ENCODE data around the gene RHBDL2. TPM values are rescaled to one million over a fixed set of nuclear protein-coding genes. Genes with fewer than 3 reads are reported as not detected.
"Not testable (repeated sequence)": the region's sequence is repeated elsewhere in the genome, so short reads cannot be mapped to it uniquely, and the experiment has no call there.

The RHBDL2 gene, protein sequence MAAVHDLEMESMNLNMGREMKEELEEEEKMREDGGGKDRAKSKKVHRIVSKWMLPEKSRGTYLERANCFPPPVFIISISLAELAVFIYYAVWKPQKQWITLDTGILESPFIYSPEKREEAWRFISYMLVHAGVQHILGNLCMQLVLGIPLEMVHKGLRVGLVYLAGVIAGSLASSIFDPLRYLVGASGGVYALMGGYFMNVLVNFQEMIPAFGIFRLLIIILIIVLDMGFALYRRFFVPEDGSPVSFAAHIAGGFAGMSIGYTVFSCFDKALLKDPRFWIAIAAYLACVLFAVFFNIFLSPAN
- total RNA-seq (not detected), polyA plus RNA-seq (not detected)

DNA sequence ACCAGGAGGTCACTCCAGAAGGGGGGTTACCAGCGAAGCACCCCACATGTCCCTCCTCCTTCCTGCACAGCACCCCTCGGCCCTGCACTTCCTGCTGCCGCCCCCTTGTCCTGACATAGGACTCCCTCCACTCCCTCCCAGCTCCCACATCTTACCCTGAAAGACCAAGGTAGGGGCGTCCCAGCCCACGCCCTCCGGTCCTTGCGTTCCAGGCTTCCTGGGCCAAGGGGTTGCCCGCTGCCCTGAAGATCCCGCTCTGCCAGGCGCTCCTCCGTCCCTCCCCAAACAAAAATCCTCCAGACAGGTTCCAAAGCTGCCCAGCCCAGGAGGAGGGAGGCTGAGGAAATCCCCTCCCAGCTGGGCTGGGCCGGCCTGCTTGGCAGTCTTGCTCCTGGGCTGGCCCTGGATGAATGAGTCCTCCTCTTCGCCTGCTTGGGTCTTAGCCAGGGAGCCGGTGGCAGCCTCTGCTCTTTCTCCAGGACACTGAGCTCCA, at the start of gene RHBDL2:
RHBDL2 (minus strand) TSS at position 304 of the 493 bp plus-strand sequence. CDS start 22,618 bp downstream, outside the sequence.
- Mint-ChIP-seq H3K36me3 (no peaks in the 10 kb centered on the region), H3K9me3 (no peaks in the 10 kb centered on the region), H3K27me3 (peaks cover 2 to 11% of the 10 kb centered on the region in 2 donors), H3K4me3 (no peak within 1 kb of the TSS), H3K4me1 (no peaks in the 10 kb centered on the region), H3K27ac (peak within 1 kb of the TSS in 2 of 8 donors; percentile 15 to 72)
- H3K9me3 ChIP-seq (ENCODE audit: low read length) = no peaks in the 10 kb centered on the region
- no peak for DNase-seq
- ChIA-PET POLR2A (no interaction called here), CTCF (no interaction called here)
- no peaks in the 10 kb centered on the region for H3K36me3 ChIP-seq (ENCODE audit: insufficient read depth, low read length)
- no peaks in the 10 kb centered on the region for H3K4me1 ChIP-seq (ENCODE audit: insufficient read depth, low read length)
- H3K27me3 ChIP-seq (ENCODE audit: insufficient read depth, low read length, poor library complexity, severe bottlenecking) = no peaks in the 10 kb centered on the region
- H3K4me3 ChIP-seq (ENCODE audit: low read length) = no peak within 1 kb of the TSS
- no peak within 1 kb of the TSS for H3K27ac ChIP-seq (ENCODE audit: low read depth, low read length)

DNA sequence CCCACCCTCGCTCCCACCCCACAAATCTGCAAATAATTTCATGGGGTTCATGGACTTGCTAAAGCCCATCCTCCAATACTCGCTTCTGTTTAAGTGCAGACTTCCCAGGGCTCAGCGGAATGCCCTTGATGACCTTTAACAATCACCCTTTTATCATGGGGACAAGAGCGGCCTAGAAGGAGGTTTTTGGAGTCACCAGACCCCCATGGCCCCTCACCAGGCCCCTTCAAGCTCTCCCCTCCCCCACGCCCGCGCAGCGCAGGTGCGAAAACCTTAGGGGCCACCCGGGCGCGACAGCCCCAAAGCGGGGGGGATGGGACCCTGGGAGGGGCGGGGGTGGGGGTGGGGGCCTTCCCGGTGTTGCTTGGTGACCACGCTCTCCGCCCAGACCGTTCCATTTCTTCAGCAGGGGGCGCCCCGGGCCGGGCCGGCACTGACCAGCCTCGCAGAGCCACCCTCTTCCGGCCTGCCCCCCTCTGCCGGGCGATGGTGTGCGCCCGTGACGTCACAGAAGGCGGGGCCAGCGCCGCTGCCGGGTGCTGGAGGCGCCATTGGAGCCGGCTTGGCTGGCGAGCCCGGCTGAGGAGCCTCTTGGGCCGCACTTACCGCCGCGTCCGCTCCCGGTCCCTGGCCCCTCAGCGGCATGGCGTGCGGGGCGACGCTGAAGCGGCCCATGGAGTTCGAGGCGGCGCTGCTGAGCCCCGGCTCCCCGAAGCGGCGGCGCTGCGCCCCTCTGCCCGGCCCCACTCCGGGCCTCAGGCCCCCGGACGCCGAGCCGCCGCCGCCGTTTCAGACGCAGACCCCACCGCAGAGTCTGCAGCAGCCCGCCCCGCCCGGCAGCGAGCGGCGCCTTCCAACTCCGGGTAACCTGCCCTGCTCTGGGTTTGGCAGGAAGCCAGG, 49.4 kb upstream of the RHBDL2 start, which contains the start of gene AKIRIN1:
AKIRIN1 (plus strand) TSS at position 539 of the 900 bp plus-strand sequence; CDS start at position 644, 105 bp downstream.
- H3K4me1 ChIP-seq (ENCODE audit: insufficient read depth, low read length) = peaks cover 40% of the 10 kb centered on the region
- Mint-ChIP-seq H3K4me1 (peaks cover 30 to 52% (median 43%) of the 10 kb centered on the region in 3 donors), H3K9me3 (no peaks in the 10 kb centered on the region), H3K4me3 (peak within 1 kb of the TSS; percentile 85 to 93 (median 90)), H3K27ac (peak within 1 kb of the TSS; percentile 78 to 95 (median 92)), H3K27me3 (peaks cover 0 to 4% of the 10 kb centered on the region in 2 donors), H3K36me3 (peaks cover 0 to 26% (median 6%) of the 10 kb centered on the region in 3 donors)
- ChIA-PET CTCF (no interaction called here), POLR2A (interaction anchor here (1.0 to 1.4 kb wide), 2 partner anchors 36 to 118 kb away, joined by 3 to 7 read pairs; partner anchors contain the start of genes MYCBP and NDUFS5)
- no peaks in the 10 kb centered on the region for H3K36me3 ChIP-seq (ENCODE audit: insufficient read depth, low read length)
- no peaks in the 10 kb centered on the region for H3K9me3 ChIP-seq (ENCODE audit: low read length)
- H3K27me3 ChIP-seq (ENCODE audit: insufficient read depth, low read length, poor library complexity, severe bottlenecking) = no peaks in the 10 kb centered on the region
- DNase-seq = peak; percentile 89 to 94 (median 91)
- H3K4me3 ChIP-seq (ENCODE audit: low read length) = peak within 1 kb of the TSS; percentile 77
- peak within 1 kb of the TSS; percentile 76 for H3K27ac ChIP-seq (ENCODE audit: low read depth, low read length)

DNA sequence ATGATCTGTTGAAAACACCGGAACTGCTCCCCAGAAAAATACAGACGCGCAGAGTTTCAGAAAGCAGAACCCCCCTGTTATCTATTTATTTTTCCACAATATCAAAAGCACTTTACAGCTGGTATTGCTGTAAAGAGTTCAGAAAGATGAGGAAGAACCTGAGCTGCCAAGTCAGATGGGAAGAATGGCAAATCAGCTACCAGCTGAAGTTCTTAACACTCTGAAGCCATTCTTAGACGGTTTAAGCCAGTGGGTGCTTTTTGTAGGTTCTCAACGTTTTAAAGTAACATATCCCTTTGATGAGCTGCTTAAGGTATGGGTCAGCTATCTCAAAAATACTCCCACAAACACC, 48.7 kb upstream of the RHBDL2 start:
- ChIA-PET CTCF (interaction anchor here (0.9 kb wide), 1 partner anchor 12 kb away, joined by 3 read pairs; no protein-coding TSS in a partner anchor), POLR2A (interaction anchor here (1.0 to 1.4 kb wide), 2 partner anchors 36 to 117 kb away, joined by 3 to 7 read pairs; partner anchors contain the start of genes MYCBP and NDUFS5)
- Mint-ChIP-seq H3K4me3 (peak overlapping the region; percentile 77 to 93 (median 83)), H3K27ac (peak overlapping the region; percentile 61 to 95 (median 90)), H3K27me3 (peaks cover 1 to 4% of the 10 kb centered on the region in 2 donors), H3K36me3 (peaks cover 0 to 23% (median 3%) of the 10 kb centered on the region in 3 donors), H3K9me3 (no peaks in the 10 kb centered on the region), H3K4me1 (peaks cover 28 to 46% (median 39%) of the 10 kb centered on the region in 3 donors)
- Histone ChIP-seq H3K27ac (ENCODE audit: low read depth, low read length) (peak overlapping the region; percentile 76), H3K36me3 (ENCODE audit: insufficient read depth, low read length) (no peaks in the 10 kb centered on the region), H3K9me3 (ENCODE audit: low read length) (no peaks in the 10 kb centered on the region), H3K4me3 (ENCODE audit: low read length) (peak overlapping the region; percentile 77), H3K27me3 (ENCODE audit: insufficient read depth, low read length, poor library complexity, severe bottlenecking) (no peaks in the 10 kb centered on the region), H3K4me1 (ENCODE audit: insufficient read depth, low read length) (peaks cover 33% of the 10 kb centered on the region)
- no peak for DNase-seq

DNA sequence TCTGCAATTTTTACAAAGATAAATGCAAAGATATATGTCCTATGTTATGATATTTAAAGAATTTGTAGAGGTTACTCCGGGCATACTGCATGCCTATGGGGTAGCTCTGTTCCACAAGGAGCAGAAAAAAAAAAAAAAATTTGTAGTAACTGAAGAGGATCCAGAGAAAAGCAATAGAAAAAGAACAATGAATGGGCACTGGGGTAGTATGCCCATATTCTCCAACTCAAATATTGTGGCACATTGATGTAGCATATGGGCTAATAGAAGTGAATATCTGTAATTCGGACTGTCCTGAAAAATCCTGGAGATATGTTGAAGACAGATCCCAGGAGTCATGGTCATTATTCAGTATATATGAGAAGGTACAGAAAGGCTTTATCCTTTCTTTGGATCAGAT, 48.3 kb upstream of the RHBDL2 start:
- peak overlapping the region; percentile 77 to 93 (median 83) for H3K4me3 Mint-ChIP-seq
- no peaks in the 10 kb centered on the region for H3K9me3 Mint-ChIP-seq
- Histone ChIP-seq H3K4me3 (ENCODE audit: low read length) (no peak overlapping the region), H3K9me3 (ENCODE audit: low read length) (no peaks in the 10 kb centered on the region), H3K36me3 (ENCODE audit: insufficient read depth, low read length) (no peaks in the 10 kb centered on the region), H3K27ac (ENCODE audit: low read depth, low read length) (peak overlapping the region; percentile 76), H3K27me3 (ENCODE audit: insufficient read depth, low read length, poor library complexity, severe bottlenecking) (no peaks in the 10 kb centered on the region), H3K4me1 (ENCODE audit: insufficient read depth, low read length) (peaks cover 30% of the 10 kb centered on the region)
- H3K27ac Mint-ChIP-seq = peak overlapping the region; percentile 61 to 95 (median 90)
- ChIA-PET CTCF (interaction anchor here (0.9 kb wide), 1 partner anchor 12 kb away, joined by 3 read pairs; no protein-coding TSS in a partner anchor), POLR2A (interaction anchor here (1.0 to 1.4 kb wide), 2 partner anchors 37 to 117 kb away, joined by 3 to 7 read pairs; partner anchors contain the start of genes MYCBP and NDUFS5)
- no peak for DNase-seq
- peaks cover 0 to 19% (median under 1%) of the 10 kb centered on the region in 3 donors for H3K36me3 Mint-ChIP-seq
- peaks cover 1 to 4% of the 10 kb centered on the region in 2 donors for H3K27me3 Mint-ChIP-seq
- H3K4me1 Mint-ChIP-seq = peaks cover 25 to 42% (median 35%) of the 10 kb centered on the region in 3 donors

DNA sequence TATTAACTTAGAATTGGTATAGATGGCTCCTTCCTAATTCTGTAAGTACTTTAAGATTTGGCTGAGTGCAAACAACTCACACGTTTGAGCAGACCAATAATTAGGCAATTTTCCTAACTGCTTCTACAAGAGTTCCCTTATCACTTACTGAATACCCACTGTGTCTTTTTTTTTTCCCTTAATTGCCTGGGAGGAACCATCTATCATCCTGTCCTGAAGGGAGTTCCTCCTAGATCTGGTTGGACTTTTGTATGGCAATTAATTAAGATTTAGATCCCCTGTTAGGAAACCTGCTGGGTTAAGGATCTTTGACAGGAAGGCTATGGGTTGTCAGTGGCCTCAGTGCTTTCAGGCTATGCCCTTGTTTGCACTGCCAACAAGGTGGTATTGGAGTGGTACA, 37.8 kb upstream of the RHBDL2 start:
- H3K27ac Mint-ChIP-seq; H3K4me3 ChIP-seq (ENCODE audit: low read length); H3K27ac ChIP-seq (ENCODE audit: low read depth, low read length); H3K9me3 ChIP-seq (ENCODE audit: low read length); CTCF ChIA-PET; POLR2A ChIA-PET; H3K4me3 Mint-ChIP-seq; H3K27me3 ChIP-seq (ENCODE audit: insufficient read depth, low read length, poor library complexity, severe bottlenecking); H3K27me3 Mint-ChIP-seq; H3K4me1 ChIP-seq (ENCODE audit: insufficient read depth, low read length); H3K36me3 Mint-ChIP-seq; H3K36me3 ChIP-seq (ENCODE audit: insufficient read depth, low read length); DNase-seq: not testable (repeated sequence)
- Mint-ChIP-seq H3K9me3 (peaks cover 0 to 13% (median 12%) of the 10 kb centered on the region in 5 donors), H3K4me1 (peaks cover 11 to 19% (median 12%) of the 10 kb centered on the region in 3 donors)

DNA sequence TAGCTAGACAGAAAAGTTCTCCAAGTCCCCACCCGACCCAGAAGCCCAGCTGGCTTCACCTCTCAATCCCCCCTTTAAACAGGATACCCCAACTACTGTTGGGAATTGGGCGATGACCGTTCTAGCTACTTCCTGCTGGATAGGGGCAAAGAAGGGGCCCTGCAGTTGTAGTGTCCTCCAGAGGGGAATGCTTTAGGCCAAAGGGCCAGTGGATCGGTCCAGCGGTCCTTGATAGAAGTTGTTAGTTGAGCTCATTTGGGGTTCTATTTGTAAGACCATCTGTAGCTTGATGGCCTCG, 36.6 kb upstream of the RHBDL2 start:
- Mint-ChIP-seq H3K27ac (peak overlapping the region; percentile 70 to 98 (median 92)), H3K4me3 (peak overlapping the region in 6 of 7 donors; percentile 70 to 88 (median 78)), H3K4me1 (peaks cover 11 to 20% (median 15%) of the 10 kb centered on the region in 3 donors), H3K9me3 (peaks cover 0 to 13% (median 12%) of the 10 kb centered on the region in 5 donors)
- H3K9me3 ChIP-seq (ENCODE audit: low read length); H3K27me3 Mint-ChIP-seq; H3K36me3 ChIP-seq (ENCODE audit: insufficient read depth, low read length); H3K27me3 ChIP-seq (ENCODE audit: insufficient read depth, low read length, poor library complexity, severe bottlenecking); H3K4me1 ChIP-seq (ENCODE audit: insufficient read depth, low read length); H3K27ac ChIP-seq (ENCODE audit: low read depth, low read length); DNase-seq; H3K36me3 Mint-ChIP-seq: not testable (repeated sequence)
- H3K4me3 ChIP-seq (ENCODE audit: low read length) = peak overlapping the region; percentile 14
- ChIA-PET POLR2A (interaction anchor here (0.7 to 1.5 kb wide), 4 partner anchors 20 to 1409 kb away, joined by 5 to 10 read pairs (median 6); partner anchors contain the start of gene RRAGC), CTCF (interaction anchor here (0.7 to 2.1 kb wide), 7 partner anchors 12 to 117 kb away, joined by 3 to 5 read pairs (median 3); partner anchors contain the start of gene NDUFS5)

DNA sequence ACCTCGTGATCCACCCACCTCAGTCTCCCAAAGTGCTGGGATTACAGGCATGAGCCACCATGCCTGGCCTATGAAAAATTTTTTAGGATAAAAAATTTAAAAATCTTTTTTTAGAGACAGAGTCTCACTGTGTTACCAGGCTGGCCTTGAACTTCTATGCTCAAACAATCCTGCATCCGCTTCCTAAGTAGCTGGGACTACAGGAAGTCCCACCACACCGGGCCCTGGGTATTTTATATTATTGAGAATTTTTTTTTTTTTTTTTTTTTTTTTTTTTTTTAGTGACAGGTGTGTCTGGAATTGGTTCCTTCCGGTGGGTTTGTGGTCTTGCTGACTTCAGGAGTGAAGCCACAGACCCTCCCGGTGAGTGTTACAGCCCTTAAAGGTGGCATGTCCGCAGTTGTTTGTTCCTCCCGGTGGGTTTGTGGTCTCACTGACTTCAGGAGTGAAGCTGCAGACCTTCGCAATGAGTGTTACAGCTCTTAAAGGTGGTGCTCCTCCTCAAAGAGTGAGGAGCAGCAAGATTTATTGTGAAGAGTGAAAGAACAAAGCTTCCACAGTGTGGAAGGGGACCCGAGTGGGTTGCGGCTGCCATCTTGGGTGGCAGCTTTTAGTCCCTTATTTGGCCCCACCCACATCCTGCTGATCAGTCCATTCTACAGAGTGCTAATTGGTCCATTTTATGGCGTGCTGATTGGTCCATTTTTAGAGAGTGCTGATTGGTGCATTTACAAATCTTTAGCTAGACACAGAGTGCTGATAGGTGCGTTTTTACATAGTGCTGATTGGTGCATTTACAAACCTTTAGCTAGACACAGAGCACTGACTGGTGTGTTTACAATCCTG, 36.0 kb upstream of the RHBDL2 start:
- ChIA-PET CTCF (interaction anchor here (0.7 to 2.1 kb wide), 7 partner anchors 12 to 116 kb away, joined by 3 to 5 read pairs (median 3); partner anchors contain the start of gene NDUFS5), POLR2A (interaction anchor here (0.6 to 1.5 kb wide), 8 partner anchors 10 to 1410 kb away, joined by 3 to 10 read pairs (median 5); partner anchors contain the start of genes NDUFS5 and RRAGC)
- peaks cover 0 to 13% (median 12%) of the 10 kb centered on the region in 5 donors for H3K9me3 Mint-ChIP-seq
- H3K27ac ChIP-seq (ENCODE audit: low read depth, low read length); H3K36me3 ChIP-seq (ENCODE audit: insufficient read depth, low read length); H3K27me3 ChIP-seq (ENCODE audit: insufficient read depth, low read length, poor library complexity, severe bottlenecking); H3K4me1 ChIP-seq (ENCODE audit: insufficient read depth, low read length); H3K27me3 Mint-ChIP-seq; H3K36me3 Mint-ChIP-seq; H3K9me3 ChIP-seq (ENCODE audit: low read length): not testable (repeated sequence)
- H3K27ac Mint-ChIP-seq = peak overlapping the region; percentile 54 to 98 (median 92)
- peak; percentile 45 to 91 (median 83) for DNase-seq
- peaks cover 15 to 25% (median 20%) of the 10 kb centered on the region in 3 donors for H3K4me1 Mint-ChIP-seq
- peak overlapping the region; percentile 70 to 88 (median 77) for H3K4me3 Mint-ChIP-seq
- peak overlapping the region; percentile 14 for H3K4me3 ChIP-seq (ENCODE audit: low read length)
